ENCODE results near the gene TMEM51.

TMEM51 gene

GRCh38 chr1:15139654-15140350 lies 13.7 kb upstream of the TMEM51 start:
- H3K4me3 ChIP-seq (ENCODE audit: insufficient read depth, low read length, poor library complexity, severe bottlenecking), result no peak overlapping the region
- H3K27me3 ChIP-seq (ENCODE audit: low read length), result no peaks in the 10 kb centered on the region
- no peaks in the 10 kb centered on the region for H3K9me3 ChIP-seq (ENCODE audit: insufficient read depth, low read length)
- TF ChIP-seq EZH2phosphoT487 (conservative IDR thresholded peaks at IDR 0.05; ENCODE audit: low read length), result no peak
- H4K20me1 ChIP-seq (ENCODE audit: low read depth, low read length), result no peaks in the 10 kb centered on the region
- no peaks in the 10 kb centered on the region for H3K9me2 ChIP-seq (replicated peaks; ENCODE audit: insufficient read depth, low read length)
- no peak overlapping the region for H3K9ac ChIP-seq (ENCODE audit: low read length)
- H3K27ac ChIP-seq (ENCODE audit: low read depth, low read length), result no peak overlapping the region
- H3F3A ChIP-seq (ENCODE audit: insufficient read depth), result no peaks in the 10 kb centered on the region
- H3K79me2 ChIP-seq (ENCODE audit: insufficient read depth, low read length), result no peaks in the 10 kb centered on the region
- no peak overlapping the region for H2AFZ ChIP-seq (ENCODE audit: low read depth, low read length, severe bottlenecking)
- H3K36me3 ChIP-seq (ENCODE audit: low read length), result no peaks in the 10 kb centered on the region
- no peak overlapping the region for H3K4me2 ChIP-seq (ENCODE audit: low read depth, low read length, poor library complexity, severe bottlenecking)

DNA sequence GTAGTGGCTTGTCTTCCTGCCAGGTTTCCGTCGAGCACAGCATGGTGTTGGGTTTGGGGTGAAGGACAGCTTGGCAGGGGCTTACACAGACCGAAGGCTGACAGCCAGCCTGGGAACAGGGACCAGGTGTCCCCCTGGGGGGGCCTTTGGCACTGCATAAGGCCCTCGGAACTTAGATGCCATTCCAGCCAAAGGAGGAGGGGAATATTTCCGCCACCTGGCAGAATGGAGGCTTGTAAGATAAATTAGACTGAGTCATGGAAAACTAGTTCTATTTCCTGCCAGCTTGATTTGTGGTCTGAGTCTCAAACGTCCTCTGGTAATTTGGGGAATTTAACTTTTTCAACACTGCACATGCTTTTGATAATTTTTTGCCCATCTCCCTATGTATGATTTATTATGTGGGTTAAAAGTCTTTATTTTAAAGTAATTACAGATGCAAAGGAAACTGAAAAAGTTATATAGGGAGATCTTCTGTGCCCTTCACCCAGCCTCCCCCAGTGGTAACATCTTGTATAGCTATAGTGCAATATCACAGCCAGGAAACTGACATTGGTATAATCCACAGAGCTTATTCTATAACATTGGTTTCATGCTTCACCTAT lies 11.5 kb upstream of the TMEM51 start:
- Histone ChIP-seq H2AFZ (ENCODE audit: low read depth, low read length, severe bottlenecking) (no peak overlapping the region), H3K4me3 (ENCODE audit: insufficient read depth, low read length, poor library complexity, severe bottlenecking) (no peak overlapping the region), H3F3A (ENCODE audit: insufficient read depth) (no peaks in the 10 kb centered on the region), H3K9me2 (replicated peaks; ENCODE audit: insufficient read depth, low read length) (no peaks in the 10 kb centered on the region), H3K9me3 (ENCODE audit: insufficient read depth, low read length) (no peaks in the 10 kb centered on the region), H3K27ac (ENCODE audit: low read depth, low read length) (no peak overlapping the region), H4K20me1 (ENCODE audit: low read depth, low read length) (no peaks in the 10 kb centered on the region), H3K36me3 (ENCODE audit: low read length) (no peaks in the 10 kb centered on the region), H3K9ac (ENCODE audit: low read length) (no peak overlapping the region), H3K27me3 (ENCODE audit: low read length) (no peaks in the 10 kb centered on the region), H3K4me2 (ENCODE audit: low read depth, low read length, poor library complexity, severe bottlenecking) (no peak overlapping the region), H3K79me2 (ENCODE audit: insufficient read depth, low read length) (no peaks in the 10 kb centered on the region)
- no peak for TF ChIP-seq EZH2phosphoT487 (conservative IDR thresholded peaks at IDR 0.05; ENCODE audit: low read length)
- TF ChIP-seq CTCF (IDR thresholded peaks at IDR 0.05; ENCODE audit: insufficient read depth, low read length, poor library complexity, severe bottlenecking), result no peak

DNA sequence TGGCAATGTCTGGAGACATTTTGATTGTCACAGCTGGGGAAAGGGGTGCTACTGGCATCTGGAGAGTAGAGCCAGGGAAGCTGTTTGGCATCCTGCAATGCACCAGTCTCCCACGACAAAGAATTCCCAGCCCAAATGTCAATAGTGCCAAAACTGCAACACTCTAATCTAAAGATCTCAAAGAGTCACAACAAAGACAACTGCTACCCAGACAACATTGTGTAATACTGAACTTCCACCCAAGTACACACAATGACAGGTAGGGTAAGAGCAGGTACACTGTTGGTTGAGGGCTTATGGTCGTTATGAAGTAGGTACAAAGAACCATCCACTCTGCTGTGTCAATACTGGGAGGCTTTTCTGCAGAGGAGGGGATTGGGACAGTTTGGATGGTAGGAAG lies 8.2 kb upstream of the TMEM51 start:
- H3K4me3 ChIP-seq (ENCODE audit: insufficient read depth, low read length, poor library complexity, severe bottlenecking), result no peak overlapping the region
- TF ChIP-seq CTCF (IDR thresholded peaks at IDR 0.05; ENCODE audit: insufficient read depth, low read length, poor library complexity, severe bottlenecking), result no peak
- TF ChIP-seq EZH2phosphoT487 (conservative IDR thresholded peaks at IDR 0.05; ENCODE audit: low read length), result no peak
- H2AFZ ChIP-seq (ENCODE audit: low read depth, low read length, severe bottlenecking), result no peak overlapping the region
- no peaks in the 10 kb centered on the region for H3K9me2 ChIP-seq (replicated peaks; ENCODE audit: insufficient read depth, low read length)
- no peaks in the 10 kb centered on the region for H3K36me3 ChIP-seq (ENCODE audit: low read length)
- H3K27me3 ChIP-seq (ENCODE audit: low read length), result no peaks in the 10 kb centered on the region
- H3F3A ChIP-seq (ENCODE audit: insufficient read depth), result no peaks in the 10 kb centered on the region
- H3K9ac ChIP-seq (ENCODE audit: low read length), result no peak overlapping the region
- H3K9me3 ChIP-seq (ENCODE audit: insufficient read depth, low read length), result no peaks in the 10 kb centered on the region
- H4K20me1 ChIP-seq (ENCODE audit: low read depth, low read length), result no peaks in the 10 kb centered on the region
- H3K27ac ChIP-seq (ENCODE audit: low read depth, low read length), result no peak overlapping the region
- H3K79me2 ChIP-seq (ENCODE audit: insufficient read depth, low read length), result no peaks in the 10 kb centered on the region
- no peak overlapping the region for H3K4me2 ChIP-seq (ENCODE audit: low read depth, low read length, poor library complexity, severe bottlenecking)

- Histone ChIP-seq H3K9me3 (ENCODE audit: insufficient read depth, low read length) (no peaks in the 10 kb centered on the region), H3K79me2 (ENCODE audit: insufficient read depth, low read length) (no peaks in the 10 kb centered on the region), H3K4me3 (ENCODE audit: insufficient read depth, low read length, poor library complexity, severe bottlenecking) (no peak overlapping the region), H2AFZ (ENCODE audit: low read depth, low read length, severe bottlenecking) (no peak overlapping the region), H3K9ac (ENCODE audit: low read length) (no peak overlapping the region), H3K27me3 (ENCODE audit: low read length) (no peaks in the 10 kb centered on the region), H3K27ac (ENCODE audit: low read depth, low read length) (no peak overlapping the region), H3K9me2 (replicated peaks; ENCODE audit: insufficient read depth, low read length) (no peaks in the 10 kb centered on the region), H4K20me1 (ENCODE audit: low read depth, low read length) (no peaks in the 10 kb centered on the region), H3K4me2 (ENCODE audit: low read depth, low read length, poor library complexity, severe bottlenecking) (no peak overlapping the region), H3K36me3 (ENCODE audit: low read length) (no peaks in the 10 kb centered on the region), H3F3A (ENCODE audit: insufficient read depth) (no peaks in the 10 kb centered on the region)
- TF ChIP-seq CTCF (IDR thresholded peaks at IDR 0.05; ENCODE audit: insufficient read depth, low read length, poor library complexity, severe bottlenecking), result no peak
Observed at GRCh38 chr1:15146142-15146680, 7.3 kb upstream of the TMEM51 start.
